GM18517 (cell line): ENCODE results near the gene IGLL5.

Experiments
- ATAC-seq: cut with Tn5 transposase; IDR thresholded peaks from one replicate; pipeline ENCODE4 v1.9.1; 2021; ENCODE audit warnings: mild to moderate bottlenecking, moderate library complexity; ENCODE audit not compliant: unreplicated experiment

IGLL5 gene

DNA sequence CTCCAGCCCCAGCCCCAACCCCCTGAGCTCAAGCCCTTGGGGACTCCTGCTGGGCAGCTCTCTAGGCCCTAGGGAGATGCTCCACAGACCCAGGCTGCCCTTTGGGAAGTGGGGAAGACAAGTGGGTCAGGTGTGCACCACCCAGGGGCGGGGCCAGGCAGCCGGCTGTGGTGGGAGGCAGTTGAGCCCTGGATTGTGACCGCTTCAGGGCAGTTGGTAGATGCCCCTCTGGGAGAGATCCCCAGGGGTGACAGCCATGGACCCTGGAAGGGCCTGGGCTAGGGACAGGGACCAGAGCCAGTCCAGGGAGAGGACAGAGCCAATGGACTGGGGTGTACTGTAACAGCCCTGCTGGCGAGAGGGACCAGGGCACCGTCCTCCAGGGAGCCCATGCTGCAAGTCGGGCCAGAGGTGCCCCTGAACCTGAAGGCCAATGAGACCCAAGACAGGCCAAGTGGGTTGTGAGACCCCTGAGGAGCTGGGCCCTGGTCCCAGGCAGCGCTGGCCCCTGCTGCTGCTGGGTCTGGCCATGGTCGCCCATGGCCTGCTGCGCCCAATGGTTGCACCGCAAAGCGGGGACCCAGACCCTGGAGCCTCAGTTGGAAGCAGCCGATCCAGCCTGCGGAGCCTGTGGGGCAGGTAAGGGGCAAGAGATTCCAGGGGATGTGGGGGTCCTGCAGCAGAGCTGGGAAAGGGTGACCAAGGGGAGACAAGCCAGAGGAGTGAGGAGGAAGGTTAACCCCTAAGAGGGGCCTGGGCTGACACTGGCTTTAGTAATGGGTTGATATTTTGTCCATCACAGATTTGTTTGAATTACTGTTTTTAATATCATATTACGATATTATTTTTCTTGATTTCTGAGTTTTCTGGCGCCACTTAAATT is at the start of gene IGLL5:
TSS of gene IGLL5 (plus strand) at position 196 of the 883 bp plus-strand sequence. CDS start at position 434, 238 bp downstream.
- no peak for ATAC-seq

DNA sequence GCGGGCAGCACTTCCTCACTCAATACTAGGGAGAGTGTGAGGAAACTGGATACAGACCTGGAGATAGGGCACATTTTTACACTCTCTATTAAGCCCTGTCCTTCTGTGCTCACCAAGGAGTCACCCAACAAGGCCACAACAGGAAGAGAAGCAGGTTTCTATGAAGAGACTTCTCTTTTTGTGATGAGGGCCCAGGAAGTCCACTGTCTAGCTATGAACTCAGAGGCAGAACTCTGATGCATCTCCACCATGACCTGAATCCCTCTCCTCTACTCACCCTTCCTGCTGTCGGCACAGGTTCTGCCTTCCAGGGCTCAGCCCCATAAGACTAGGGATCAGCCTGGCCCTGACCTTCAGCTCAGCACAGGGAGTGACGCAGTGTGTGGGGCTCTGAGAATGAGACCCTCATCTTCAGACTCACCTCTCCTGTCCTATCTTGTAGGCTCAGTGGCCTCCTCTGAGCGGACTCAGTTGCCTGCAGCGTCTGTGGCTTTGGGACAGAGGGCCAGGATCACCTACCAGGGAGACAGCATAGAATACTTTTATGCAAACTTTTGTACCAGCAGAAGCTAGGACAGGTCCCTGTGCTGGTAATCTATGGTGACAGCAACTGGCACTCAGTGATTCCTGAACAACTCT is 49.3 kb upstream of the IGLL5 start:
- ATAC-seq: no peak

DNA sequence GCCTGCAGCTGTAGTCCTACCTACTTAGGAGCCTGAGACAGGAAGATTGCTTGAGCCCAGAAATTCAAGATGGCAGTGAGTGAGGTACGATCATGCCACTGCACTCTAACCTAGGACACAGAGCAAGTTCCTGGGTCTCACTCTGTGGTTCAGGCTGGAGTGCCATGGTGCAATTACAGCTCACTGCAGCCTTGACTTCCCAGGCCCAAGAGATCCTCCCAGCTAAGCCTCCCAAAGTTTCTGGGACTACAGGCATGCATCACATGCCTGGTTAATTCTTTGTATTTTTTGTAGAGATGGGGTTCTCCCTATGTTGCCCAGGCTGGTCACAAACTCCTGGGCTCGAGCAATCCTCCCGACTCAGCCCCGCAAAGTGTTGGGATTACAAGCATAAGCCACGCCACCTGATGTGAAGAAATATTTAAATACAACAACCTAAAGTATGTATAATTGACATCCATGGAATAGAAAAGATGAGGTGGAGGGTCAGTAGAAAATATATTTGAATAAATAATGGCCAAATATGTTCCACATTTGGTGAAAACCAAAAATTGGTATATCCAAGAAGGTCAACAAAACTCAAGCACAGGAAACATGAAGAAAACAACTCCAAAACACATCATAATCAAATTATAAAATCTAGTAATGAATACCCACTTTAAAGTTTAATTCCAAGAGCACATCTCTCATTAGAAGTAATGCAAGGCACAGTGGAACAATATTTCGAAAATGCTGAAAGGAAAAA is 47.9 kb upstream of the IGLL5 start:
- no peak for ATAC-seq

DNA sequence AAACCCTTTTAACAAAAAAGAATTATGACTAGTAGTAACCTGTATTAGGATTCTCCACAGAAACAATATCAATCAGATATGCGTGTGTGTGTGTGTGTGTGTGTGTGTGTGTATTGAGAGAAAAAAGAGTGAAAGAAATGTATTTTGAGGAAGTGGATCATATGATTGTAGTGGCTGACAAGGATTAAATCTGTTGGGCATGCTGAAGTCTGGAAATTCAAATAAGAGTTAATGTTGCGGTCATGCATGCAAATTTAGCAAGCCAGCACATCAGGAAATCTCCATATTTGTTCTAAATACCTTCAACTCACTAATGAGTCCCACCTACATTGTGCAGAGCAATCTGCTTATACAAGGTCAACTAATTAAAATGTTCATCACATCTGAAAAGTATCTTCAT is 46.8 kb upstream of the IGLL5 start:
- no peak for ATAC-seq

DNA sequence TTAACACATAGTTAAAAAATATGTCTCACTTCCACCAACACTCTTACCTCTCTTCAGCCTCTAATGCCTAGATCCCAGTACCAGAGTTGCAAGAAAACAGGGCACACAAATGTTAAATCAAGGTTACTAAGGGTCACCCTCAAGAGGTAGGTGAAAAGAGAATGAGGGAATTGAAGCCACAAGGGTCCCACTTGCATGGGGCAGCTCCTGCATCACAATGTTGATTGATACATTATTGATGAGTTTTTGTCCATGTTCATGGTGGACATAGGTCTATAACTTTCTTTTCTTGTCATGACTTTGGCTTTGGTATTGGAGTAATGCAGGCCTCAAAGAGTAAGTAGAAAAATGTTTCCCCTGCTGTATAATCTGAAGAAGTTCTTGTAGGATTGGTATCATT is 46.0 kb upstream of the IGLL5 start:
- no peak for ATAC-seq

DNA sequence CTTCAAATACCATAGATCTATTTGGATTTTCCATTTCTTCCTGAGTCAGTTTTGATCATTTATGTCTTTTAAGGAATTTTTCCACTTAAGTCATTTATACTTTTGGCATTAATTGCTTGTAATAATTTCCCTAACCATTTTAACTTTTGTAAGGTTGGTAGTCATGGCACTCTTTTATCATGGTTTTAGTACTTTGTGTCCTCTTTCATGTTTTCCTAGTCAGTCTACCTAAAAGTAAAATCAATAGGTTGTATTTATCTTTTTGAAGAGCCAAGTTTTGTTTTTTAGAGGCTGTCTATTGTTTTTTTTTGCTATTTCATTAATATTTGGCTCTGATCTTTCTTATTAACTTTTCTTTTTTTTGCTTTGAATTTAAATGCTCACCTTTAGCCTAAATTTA is 45.5 kb upstream of the IGLL5 start:
- no peak for ATAC-seq

DNA sequence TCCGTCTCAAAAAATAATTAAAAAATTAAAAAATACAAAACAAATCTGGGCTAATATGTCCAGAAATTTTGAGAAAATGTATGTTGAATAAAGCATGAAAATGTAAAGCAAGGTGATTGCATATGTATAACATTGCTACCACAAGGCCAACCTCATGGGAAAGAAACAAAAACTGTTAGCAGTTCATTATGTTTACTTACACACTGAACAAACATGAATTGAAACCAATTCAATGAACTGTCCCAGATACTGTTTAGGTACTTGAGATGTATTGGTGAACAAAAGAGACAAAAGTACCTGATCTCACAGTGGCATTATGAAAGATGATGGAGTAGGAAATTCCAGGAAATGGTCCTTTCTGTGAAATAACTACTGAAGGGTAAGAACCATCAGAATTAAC is 43.8 kb upstream of the IGLL5 start:
- no peak for ATAC-seq

DNA sequence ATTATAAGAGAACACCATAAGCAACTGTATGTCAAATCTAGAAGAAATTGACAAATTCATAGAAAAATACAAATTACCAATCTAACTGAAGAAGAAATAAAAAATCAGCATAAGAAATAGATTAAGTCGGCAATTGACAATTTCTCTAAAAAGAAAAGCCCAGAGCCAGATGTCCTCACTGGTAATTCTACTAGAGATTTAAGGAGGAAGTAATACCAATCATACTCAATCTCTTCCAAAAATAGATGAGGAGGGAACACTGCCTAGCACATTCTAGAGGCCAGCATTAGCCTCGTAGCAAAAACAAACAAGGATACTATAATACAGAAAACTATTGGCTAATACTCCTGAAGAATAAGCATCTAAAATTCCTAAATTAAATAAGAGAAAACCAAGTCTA is 40.4 kb upstream of the IGLL5 start:
- ATAC-seq: no peak

DNA sequence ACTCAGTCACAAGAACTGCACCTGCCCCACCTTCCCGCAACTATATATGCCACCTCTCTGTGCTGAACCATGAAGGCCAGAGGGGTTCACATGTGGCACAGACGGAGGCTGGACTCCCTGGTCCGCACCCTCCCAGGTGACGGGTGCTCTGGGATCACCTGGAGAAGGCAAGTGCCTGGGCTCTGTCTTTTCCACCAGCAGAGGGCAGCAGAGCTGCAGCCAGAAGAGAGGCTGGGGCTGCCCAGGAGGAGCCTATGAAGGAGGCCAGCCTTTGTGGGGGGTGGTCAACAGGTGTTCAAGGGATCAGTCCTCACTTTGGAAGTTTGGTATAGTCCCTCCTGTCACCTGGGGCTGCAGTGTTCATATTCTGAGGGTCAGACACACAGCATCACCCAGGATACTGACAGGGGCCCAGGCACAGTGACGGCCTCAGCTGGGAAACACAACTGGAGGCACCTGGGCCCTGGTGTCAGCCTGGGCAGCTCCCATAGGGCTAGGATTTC is 39.2 kb upstream of the IGLL5 start:
- no peak for ATAC-seq

DNA sequence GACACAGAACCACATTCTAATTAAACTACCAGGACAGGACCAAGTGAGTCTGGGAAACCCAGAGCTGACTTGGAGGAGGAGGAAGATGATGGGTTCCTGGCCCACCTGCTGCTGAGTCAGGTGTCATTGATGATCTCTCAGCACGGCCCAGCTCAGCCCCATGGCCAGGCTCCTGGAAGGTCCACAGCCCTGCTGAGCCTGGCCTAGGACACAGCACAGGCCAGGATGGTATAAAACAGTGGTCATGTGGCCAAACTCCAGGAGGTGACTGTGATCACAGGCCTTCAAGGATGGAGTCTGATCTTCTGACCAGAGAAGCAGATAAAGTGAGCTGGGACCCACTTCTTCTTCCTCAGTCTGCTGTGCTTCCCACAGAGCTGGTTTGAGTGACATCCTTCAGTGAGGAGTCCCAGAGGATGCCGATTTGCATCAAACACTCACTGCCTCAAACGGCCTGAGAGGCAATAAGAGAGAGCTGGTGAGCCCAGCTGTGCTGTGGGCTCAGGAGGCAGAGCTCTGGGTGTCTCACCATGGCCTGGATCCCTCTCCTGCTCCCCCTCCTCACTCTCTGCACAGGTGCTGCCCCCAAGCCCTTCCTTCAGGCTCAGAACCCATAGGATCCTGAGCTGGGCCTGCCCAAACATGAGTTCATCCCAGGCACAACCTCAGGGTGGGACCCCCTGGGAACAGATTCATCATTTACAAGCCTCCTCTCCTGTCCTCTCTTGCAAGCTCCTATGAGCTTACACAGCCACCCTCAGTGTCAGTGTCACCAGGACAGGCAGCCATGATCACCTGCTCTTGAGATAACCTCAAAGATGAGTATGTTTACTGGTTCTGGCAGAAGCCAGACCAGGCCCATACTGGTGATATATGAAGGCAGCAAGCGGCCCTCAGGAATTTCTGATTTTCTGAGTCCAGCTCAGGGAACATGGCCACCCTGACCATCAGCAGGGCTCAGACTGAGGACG is 37.7 kb upstream of the IGLL5 start:
- ATAC-seq: no peak

DNA sequence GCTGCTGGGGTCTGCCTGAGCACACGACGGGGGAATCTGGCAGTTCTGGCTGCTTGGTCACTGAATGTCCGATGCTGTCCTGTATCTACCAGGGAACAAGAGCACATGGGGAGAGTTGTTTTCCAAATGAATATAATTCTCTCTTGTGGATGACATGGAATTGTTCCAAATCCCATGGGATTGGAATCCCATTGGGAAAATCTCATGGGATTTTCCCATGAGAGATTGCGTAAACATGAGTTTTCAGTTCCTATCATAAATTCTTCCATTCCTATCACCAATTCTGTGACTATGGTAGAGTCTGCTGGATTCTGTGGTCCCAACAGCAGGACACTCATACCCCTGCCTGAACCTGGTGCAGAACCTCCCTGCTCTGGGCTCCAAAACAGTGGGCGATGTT is 35.6 kb upstream of the IGLL5 start:
- ATAC-seq: no peak

DNA sequence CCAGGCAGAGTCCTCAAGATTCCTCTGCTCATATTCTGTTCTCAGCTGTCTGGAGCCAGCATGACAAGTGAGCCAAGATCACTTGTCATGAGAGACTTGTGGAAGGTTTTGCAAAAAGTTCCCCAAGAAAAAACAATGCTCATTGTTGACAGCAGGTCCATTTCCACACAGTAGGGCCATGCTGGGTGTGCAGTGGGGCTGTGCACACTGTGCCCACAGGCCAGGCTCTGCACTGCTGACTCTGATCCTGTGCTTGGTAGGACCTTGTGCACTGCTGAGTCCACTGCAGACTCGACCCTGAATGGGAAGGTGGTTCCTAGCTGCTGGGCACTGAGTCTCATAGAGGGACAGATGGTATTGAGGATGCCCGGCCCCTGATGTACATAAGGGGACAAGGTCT is 33.9 kb upstream of the IGLL5 start:
- no peak for ATAC-seq

DNA sequence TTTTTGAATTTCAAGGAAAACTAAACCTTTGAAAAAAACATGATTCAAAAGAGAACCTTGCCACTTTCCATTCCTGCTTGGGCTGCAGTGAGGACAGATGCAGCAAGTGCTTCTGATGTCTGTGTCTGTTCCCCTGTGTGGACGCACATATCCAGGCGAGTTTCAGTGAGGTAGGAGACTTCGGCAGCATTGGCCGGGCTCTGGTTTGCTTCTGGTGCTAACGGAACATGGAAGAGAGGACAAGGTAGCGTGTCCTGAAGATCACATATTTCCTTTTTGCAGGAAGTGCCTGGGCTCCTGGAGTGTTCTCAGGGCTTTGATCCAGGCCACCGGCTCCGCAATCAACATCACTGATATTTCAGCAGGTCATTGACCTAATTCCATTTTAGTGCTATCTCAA is 33.1 kb upstream of the IGLL5 start:
- ATAC-seq: no peak

DNA sequence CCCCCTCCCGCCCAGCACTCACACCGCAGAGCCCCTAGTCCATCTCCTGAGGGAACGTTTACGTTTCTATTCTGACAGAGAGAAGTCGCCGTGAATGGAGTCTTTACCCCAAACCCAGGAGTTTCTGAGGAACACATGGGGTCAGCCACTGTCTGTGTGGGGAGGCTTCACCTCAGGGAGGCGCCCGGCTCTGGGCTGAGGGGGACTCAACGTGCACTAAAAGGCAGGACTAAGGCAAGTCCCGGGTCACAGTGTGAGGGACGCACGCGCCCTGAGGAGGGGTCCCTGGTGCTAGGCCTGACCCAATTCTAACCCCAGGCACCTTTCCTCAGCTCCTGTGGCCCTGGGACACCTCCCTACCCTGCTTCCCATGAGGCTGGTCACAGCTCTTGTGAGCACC is 32.5 kb upstream of the IGLL5 start:
- ATAC-seq: no peak

DNA sequence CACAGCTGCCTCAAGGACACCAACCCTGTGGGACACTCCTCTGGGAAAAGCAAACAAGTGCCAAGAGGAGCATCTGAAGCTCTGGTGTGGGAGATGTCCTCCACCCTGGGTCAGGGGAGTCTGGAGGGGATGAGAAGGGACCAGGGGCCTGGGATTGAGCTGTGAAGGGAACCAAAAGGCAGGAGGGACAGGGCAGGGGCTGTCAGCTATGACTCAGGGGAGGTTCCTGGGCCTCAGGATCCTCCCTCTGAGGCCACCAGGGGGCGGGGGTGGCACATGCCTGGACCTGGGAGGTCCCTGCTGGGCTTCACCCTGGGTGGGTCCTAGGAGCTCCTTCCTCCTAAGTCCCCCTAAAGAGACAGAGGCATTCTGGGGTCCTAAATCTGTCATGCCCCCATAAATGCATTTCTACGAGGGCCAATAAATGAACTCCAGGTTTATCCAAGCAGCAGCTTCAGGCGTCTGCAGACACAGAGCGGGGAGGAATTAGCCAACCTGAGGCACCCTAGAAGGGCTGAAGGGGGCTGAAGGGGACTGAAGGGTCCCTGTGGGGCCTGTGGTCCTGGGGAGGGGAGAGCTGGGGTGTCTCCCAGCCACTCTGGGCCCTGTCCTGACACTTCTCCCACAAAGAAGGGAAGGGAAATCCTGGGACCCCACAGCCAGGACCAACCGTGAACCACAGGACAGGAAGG is 31.9 kb upstream of the IGLL5 start:
- ATAC-seq: no peak

DNA sequence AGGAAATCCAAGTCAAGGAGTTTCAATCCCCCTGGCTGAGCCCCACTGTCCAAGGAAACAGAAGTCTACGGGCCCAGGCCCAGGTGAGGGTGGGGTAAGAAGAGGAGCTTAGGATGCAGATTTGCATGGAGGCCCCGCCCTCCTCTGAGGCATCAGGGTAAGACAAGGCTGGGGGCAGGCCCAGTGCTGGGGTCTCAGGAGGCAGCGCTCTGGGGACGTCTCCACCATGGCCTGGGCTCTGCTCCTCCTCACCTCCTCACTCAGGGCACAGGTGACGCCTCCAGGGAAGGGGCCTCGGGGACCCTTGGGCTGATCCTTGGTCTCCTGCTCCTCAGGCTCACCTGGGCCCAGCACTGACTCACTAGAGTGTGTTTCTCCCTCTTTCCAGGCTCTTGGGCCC is 31.3 kb upstream of the IGLL5 start:
- no peak for ATAC-seq

DNA sequence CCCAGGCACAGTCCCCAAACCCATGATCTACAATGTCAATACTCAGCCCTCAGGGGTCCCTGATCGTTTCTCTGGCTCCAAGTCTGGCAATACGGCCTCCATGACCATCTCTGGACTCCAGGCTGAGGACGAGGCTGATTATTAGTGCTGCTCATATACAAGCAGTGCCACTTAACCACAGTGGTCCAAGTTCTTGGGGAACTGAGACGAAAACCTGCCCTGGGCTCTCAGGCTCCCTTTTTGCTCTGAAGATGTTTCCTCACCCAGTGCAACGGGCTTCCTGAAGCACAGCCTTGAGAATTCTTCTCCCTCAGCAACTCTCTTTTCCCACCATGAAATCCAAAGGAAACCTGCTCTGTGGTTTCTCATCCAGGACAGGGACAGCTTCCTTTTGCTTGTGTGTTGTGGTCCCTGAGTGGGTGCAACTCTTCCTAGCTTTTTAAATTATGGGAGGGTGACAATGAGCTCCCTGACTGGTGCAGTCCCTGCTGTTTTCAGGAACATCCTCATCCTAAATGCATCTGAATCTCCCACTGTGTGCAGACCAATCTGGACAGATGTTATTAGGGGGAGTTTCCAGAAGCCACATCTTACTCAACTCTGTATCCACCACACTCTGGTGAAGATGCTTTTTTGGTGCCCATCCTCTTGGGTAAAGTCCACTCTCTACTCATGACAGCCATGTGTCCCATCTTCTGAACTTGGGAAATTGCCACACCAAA is 30.6 kb upstream of the IGLL5 start:
- ATAC-seq: no peak

DNA sequence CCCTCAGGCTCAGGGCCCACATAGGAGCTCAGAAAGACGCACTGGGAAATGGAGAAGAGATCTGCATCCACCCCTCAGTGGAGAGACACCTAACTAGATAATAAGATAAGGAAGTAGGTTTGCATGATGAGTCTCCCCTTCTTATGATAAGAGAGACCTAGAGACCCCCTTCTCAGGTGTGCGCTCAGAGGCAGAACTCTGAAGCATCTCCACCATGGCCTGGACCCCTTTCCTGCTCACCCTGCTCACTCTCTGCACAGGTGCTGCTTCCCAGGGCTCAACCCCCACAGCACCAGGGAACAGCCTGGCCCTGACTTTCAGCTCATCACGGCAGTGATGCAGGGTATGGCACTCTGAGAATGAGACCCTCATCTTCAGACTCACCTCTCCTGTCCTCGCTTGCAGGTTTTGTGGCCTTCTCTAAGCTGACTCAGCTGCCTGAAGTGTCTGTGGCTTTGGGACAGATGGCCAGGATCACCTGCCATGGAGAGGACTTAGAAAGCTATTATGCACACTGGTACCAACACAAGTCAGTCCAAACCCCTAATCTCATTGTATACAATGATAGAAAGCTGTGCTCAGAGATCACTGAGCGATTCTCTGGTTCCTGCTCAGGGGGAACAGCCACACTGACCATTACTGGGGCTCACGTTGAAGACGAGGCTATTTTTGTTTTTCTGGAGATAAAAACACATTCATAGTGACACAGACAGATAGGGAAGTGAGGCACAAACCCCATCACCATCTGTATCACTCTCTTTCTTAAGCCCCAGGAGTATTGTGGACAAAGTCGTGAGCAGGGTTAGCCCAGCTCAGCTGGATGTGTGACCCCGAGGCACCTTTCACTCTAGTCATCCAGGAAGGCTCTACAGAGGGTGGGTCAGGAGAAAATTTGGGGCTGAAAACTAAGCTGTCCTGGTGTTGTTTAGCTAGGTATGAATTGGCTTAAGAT is 29.7 kb upstream of the IGLL5 start:
- ATAC-seq: no peak
